GM10266 (cell line): Measurements from ENCODE around the gene SPRR2A.
"Not testable (repeated sequence)": the region's sequence is repeated elsewhere in the genome, so short reads cannot be mapped to it uniquely, and the experiment has no call there.

ENCODE experiments used
- DNase-seq: peaks from one replicate; pipeline ENCODE4 v3.0.0; 2012; ENCODE audit errors: extremely low spot score
- CTCF ChIP-seq: IDR thresholded peaks from 2 replicates; pipeline ENCODE4 v1.5.1; 2012; ENCODE audit warnings: mild to moderate bottlenecking, low read depth; ENCODE audit not compliant: control insufficient read depth, insufficient read depth; ENCODE audit errors: missing control alignments

The SPRR2A gene

DNA sequence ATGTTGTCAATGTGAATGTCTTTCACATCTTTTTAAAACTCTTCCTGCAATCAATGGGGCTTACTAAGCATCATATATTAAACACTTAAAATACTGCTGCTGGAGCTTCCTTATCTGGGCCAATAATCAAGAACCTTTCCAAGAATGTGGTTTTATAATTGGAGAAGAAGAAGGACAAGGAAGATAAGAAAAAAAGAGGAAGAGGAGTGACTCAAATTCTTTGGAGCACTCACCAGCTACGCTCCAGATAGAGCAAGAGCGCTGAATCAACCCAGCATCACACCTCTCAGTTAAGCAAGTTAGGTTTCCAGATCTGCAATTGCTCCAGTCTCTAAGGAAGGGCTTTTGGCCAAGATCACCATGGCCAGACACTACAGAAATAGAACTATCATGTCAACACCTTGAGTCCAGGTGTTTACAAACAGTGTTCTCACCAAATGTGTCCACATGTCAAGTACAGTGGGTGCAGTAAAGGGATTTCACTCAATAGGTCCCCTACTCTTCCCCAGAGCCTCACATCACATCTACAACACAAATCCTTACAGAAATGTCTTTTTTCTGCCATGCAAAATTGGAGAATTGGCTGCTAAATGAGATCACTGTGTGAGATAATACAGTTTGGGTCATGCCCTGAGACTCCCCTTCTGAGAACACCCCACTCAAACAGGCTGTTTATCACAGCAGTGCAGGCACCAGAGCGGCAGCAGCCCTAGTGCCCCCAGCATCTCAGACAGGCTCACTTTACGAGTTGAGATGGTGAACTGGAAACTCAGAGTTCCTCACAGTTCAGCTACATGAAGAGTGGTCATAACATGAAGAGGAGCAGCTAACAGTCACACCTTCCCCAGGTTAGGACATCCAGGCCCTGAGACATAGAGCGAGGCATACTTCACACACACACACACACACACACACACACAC is 15.8 kb upstream of the SPRR2A start:
- TF ChIP-seq CTCF, result no peak
- no peak for DNase-seq

DNA sequence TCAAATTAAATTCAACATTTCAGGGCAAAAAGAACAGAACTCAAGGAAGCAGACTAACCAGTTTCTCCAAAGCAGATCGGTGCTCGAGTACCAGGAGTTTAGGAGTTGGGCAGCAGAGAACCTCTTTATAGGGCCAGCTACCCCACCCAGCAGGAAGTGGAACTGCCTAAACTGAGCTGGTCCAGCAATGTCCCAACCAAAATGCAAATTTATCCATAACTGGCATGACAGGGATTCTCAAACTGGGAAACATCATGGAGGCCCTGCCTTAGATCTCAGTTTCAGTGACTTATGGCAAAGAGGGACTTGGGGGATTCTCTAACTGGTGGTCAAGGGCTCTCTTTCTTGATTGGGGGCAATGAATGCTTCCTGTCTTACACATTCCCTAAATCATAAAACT is 14.2 kb upstream of the SPRR2A start, which contains the start of gene SPRR2B:
TSS of gene SPRR2B (minus strand) at position 101 of the 400 bp plus-strand sequence. CDS start 772 bp downstream, outside the sequence.
- no peak for TF ChIP-seq CTCF
- no peak for DNase-seq

DNA sequence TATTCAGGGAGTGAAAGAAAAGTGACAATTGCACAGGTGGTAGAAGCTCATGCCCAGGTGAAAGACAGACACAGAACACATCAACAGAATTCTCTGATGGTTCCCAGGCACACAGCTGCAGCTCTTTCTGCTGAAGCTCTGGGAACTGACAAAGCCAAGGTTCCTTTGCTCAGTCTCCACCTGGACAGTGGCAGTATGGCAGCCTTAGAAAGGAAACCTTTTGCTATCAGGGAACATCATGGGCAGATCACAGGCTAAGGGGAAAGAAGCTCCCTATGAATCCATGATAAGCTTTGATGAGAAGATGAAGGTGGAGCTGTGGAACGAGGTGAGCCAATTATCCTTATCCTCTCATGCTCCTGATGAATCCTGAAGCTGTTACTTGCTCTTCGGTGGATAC is 12.9 kb upstream of the SPRR2A start:
- no peak for TF ChIP-seq CTCF
- DNase-seq, result no peak

- no peak for DNase-seq
These were observed 1.8 kb upstream of the SPRR2A start for GRCh38 chr1:153058826-153059784.

GRCh38 chr1:153058154-153058553 is 842 bp upstream of the SPRR2A start:
- no peak for TF ChIP-seq CTCF
- no peak for DNase-seq

More at GRCh38 chr1:153058826-153059784, 1.8 kb upstream of the SPRR2A start:
- no peak for TF ChIP-seq CTCF

- DNase-seq, result not testable (repeated sequence)
These were observed 1.2 kb downstream of the SPRR2A start for GRCh38 chr1:153056111-153056510.

DNA sequence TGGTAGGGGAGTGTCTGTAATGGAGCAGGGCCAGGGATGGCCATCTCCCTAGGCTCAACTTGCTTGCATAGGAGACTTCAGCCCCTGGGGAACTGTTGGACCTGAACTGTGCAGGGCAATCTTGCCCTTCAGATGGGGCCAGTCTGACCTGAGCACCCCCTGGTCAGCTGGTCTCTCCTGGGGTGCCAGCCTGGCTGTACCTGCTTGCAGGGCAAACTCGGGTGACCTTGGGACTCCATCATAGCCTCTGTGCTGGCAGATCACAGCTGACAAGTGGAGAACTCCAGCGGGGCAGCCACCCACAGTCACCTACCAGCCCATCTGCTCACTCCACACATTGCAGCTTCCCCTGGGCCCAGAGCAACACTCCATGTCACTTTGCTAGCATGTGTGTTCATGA is 8.1 kb downstream of the SPRR2A start:
- no peak for TF ChIP-seq CTCF
- no peak for DNase-seq
